Activated T-helper 1 cell treated with anti-CD3 and anti-CD28 coated beads, Interleukin-12 subunit alpha, Interleukin-12 subunit beta, Interleukin-2, Interleukin-4 antibody, amounts not matched to agents 30 ng/mL and 10 ng/mL and 1 ng/mL, durations not matched to agents 14 hours and 24 hours and 36 hours (primary cell): ENCODE measurements around the gene NCMAP. TPM values are rescaled to one million over a fixed set of nuclear protein-coding genes. Genes with fewer than 3 reads are reported as not detected.
A peak's percentile ranks its signal among the peaks of the same experiment; 100 is the strongest.
"Not testable (repeated sequence)": the region's sequence is repeated elsewhere in the genome, so short reads cannot be mapped to it uniquely, and the experiment has no call there.

Experiments used
- DNase-seq: peaks from one replicate; pipeline ENCODE4 v3.0.0; 2021; ENCODE audit warnings: low spot score
- H3K27ac Mint-ChIP-seq: one replicate; pipeline ENCODE4 v1.8.0; 2021; ENCODE audit warnings: mild to moderate bottlenecking, mixed read lengths
- H3K27me3 Mint-ChIP-seq: one replicate; pipeline ENCODE4 v1.8.0; 2022; ENCODE audit warnings: mild to moderate bottlenecking, moderate library complexity, mixed read lengths; ENCODE audit not compliant: insufficient read depth
- H3K36me3 Mint-ChIP-seq: one replicate; pipeline ENCODE4 v1.8.0; 2021; ENCODE audit warnings: low read depth, mixed read lengths
- H3K4me1 Mint-ChIP-seq: one replicate; pipeline ENCODE4 v1.8.0; 2021; ENCODE audit warnings: low read depth, mixed read lengths
- H3K4me3 Mint-ChIP-seq: one replicate; pipeline ENCODE4 v1.8.0; 2021; ENCODE audit warnings: mild to moderate bottlenecking, moderate library complexity, mixed read lengths
- H3K9me3 Mint-ChIP-seq: one replicate; pipeline ENCODE4 v1.8.0; 2021; ENCODE audit warnings: mixed read lengths
- intact Hi-C: fragments of 100-400 bp; cut with micrococcal nuclease; formaldehyde crosslinking; loops from one replicate; pipeline ENCODE4 v1.15.1; 2024
- total RNA-seq: library from RNA; stranded (reverse); gene quantifications from 2 replicates; pipeline ENCODE4 v1.2.3, GENCODE V29; 2022

Gene NCMAP
- total RNA-seq: not detected in 2 replicates

GRCh38 chr1:24555591-24556413, at the start of gene NCMAP:
Gene NCMAP, plus strand, starts transcription at chr1:24556087. Its CDS starts 39,344 bp downstream, at chr1:24595431.
- no peaks in the 10 kb centered on the region for H3K9me3 Mint-ChIP-seq
- H3K27me3 Mint-ChIP-seq: peaks cover 54% of the 10 kb centered on the region
- no peak within 1 kb of the TSS for H3K27ac Mint-ChIP-seq
- peak within 1 kb of the TSS; percentile 37 for H3K4me3 Mint-ChIP-seq
- no peak for DNase-seq
- no peaks in the 10 kb centered on the region for H3K36me3 Mint-ChIP-seq
- H3K4me1 Mint-ChIP-seq: peaks cover 13% of the 10 kb centered on the region
- intact Hi-C loops: no loop called here

DNA sequence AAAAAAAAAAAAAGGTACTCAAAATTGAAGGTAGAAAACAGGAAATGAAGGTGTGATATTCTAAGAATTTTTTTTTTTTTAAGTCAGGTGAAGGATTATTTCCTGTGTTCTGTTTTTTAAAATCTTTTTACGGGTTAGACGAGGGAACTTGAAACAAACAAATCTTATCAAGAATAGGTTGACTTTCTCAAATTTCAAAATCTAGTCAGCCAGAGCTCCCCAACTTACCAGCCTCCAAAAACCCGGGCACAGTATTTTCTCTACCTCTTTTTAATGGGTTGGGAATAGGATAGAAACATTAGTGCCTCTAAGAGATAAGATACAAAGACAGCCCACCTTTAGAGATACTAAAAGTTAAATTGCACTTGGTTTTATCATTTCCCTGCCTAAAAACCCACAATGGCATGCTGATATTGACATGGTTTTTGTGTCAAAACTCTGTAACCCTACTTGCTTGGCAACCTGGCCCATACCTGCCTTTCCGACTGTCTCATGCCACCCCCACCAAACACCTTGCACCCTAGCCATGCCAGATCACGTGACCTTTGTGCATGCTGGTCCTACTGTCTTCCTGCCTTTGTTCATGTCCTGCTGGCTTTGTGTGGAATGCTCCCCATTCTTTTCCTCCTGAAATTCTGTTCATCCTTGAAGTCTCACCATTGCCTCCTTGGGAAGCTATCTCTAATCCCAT, 49.1 kb upstream of the NCMAP start:
- intact Hi-C loops: loop anchor here (10.0 kb wide), 1 partner anchor 738 kb away; the partner anchor contains the start of gene RSRP1
- peak overlapping the region; percentile 87 for H3K27ac Mint-ChIP-seq
- H3K4me3 Mint-ChIP-seq: peak overlapping the region; percentile 66
- H3K4me1 Mint-ChIP-seq: peaks cover 72% of the 10 kb centered on the region
- no peak for DNase-seq
- H3K36me3 Mint-ChIP-seq: peaks cover 32% of the 10 kb centered on the region
- H3K9me3 Mint-ChIP-seq: no peaks in the 10 kb centered on the region
- no peaks in the 10 kb centered on the region for H3K27me3 Mint-ChIP-seq

GRCh38 chr1:24507405-24507804, 48.5 kb upstream of the NCMAP start:
- intact Hi-C loops: loop anchor here (10.0 kb wide), 1 partner anchor 737 kb away; the partner anchor contains the start of gene RSRP1
- no peak for DNase-seq
- H3K9me3 Mint-ChIP-seq: no peaks in the 10 kb centered on the region
- H3K4me3 Mint-ChIP-seq: peak overlapping the region; percentile 66
- no peaks in the 10 kb centered on the region for H3K27me3 Mint-ChIP-seq
- H3K4me1 Mint-ChIP-seq: peaks cover 70% of the 10 kb centered on the region
- peaks cover 33% of the 10 kb centered on the region for H3K36me3 Mint-ChIP-seq
- peak overlapping the region; percentile 87 for H3K27ac Mint-ChIP-seq

DNA sequence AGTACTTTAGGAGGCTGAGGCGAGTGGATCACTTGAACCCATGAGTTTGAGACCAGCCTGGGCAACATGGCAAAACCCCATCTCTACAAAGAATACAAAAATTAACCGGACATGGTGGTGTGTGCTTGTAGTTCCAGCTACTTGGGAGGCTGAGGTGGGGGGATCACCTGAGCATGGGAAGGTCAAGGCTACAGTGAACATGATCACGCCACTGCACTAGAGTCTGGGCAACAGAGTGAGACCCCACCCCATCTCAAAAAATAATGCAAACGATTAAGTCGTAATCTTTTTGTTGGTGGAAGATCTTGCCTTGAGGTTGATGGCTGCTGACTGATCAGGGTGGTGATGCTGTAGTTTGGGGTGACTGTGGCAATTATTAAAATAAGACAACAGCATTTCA, 47.0 kb upstream of the NCMAP start:
- no peak overlapping the region for H3K27ac Mint-ChIP-seq
- H3K36me3 Mint-ChIP-seq: peaks cover 33% of the 10 kb centered on the region
- no peak overlapping the region for H3K4me3 Mint-ChIP-seq

DNA sequence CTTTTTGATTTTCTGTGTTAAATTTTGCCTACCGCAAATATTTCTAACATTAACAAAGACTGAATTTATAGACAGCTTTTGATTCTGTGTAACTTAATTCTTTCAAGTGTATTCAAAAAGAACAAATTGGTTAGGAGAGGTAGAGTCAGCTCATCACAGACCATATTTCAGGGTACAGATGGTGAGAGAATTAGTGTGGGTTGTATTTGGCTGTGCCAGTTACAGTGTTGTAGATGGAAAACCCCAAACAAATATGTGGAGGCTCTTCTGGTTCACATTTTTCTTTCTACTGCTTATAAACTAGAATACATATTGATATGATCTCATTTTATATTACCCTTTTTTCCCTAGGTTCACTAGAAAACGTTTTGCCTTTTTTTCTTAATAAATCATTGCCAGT, 42.2 kb upstream of the NCMAP start:
- Mint-ChIP-seq H3K27ac (no peak overlapping the region), H3K4me1 (peaks cover 28% of the 10 kb centered on the region)

More for the DNA sequence above, 47.0 kb upstream of the NCMAP start:
- Mint-ChIP-seq H3K9me3 (no peaks in the 10 kb centered on the region), H3K4me1 (peaks cover 69% of the 10 kb centered on the region), H3K27me3 (no peaks in the 10 kb centered on the region)
- intact Hi-C loops: loop anchor here (10.0 kb wide), 1 partner anchor 736 kb away; the partner anchor contains the start of gene RSRP1
- no peak for DNase-seq

GRCh38 chr1:24514946-24515345, 40.9 kb upstream of the NCMAP start:
- peaks cover 26% of the 10 kb centered on the region for H3K36me3 Mint-ChIP-seq
- H3K27me3 Mint-ChIP-seq: no peaks in the 10 kb centered on the region
- H3K9me3 Mint-ChIP-seq: no peaks in the 10 kb centered on the region
- DNase-seq: no peak
- no peak overlapping the region for H3K27ac Mint-ChIP-seq
- intact Hi-C loops: no loop called here
- H3K4me1 Mint-ChIP-seq: peaks cover 20% of the 10 kb centered on the region
- H3K4me3 Mint-ChIP-seq: no peak overlapping the region

More for the DNA sequence above, 42.2 kb upstream of the NCMAP start:
- DNase-seq: no peak
- Mint-ChIP-seq H3K9me3 (no peaks in the 10 kb centered on the region), H3K27me3 (no peaks in the 10 kb centered on the region), H3K36me3 (peaks cover 27% of the 10 kb centered on the region), H3K4me3 (no peak overlapping the region)
- intact Hi-C loops: no loop called here

- H3K4me3 Mint-ChIP-seq, H3K9me3 Mint-ChIP-seq, intact Hi-C loops, H3K27ac Mint-ChIP-seq, H3K27me3 Mint-ChIP-seq, DNase-seq: not testable (repeated sequence)
- peaks cover 12% of the 10 kb centered on the region for H3K4me1 Mint-ChIP-seq
- peaks cover 26% of the 10 kb centered on the region for H3K36me3 Mint-ChIP-seq
These were observed 40.1 kb upstream of the NCMAP start for GRCh38 chr1:24515671-24516209.

DNA sequence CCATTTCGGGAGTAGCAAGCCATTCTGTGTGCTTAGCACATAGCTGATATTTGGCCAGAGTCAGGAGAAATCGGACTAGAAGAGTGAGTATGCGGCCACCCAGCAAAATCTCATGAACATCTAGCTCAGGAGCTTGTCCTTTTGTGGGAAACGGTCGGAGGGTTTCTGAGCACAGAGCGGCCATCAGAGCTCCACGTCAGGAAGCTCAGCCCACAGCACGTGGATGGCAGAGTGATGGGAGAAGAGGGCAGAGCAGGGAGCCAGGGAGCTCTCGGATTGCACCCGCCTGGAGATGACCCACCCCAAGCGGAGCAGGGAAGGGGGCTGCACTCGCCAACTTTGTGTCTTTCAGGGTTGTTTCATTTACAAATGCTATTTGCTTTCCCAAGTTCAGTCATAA, 39.4 kb upstream of the NCMAP start:
- Mint-ChIP-seq H3K36me3 (peaks cover 28% of the 10 kb centered on the region), H3K27ac (no peak overlapping the region), H3K4me3 (no peak overlapping the region), H3K27me3 (no peaks in the 10 kb centered on the region), H3K4me1 (peaks cover 8% of the 10 kb centered on the region), H3K9me3 (peaks cover 4% of the 10 kb centered on the region)
- intact Hi-C loops: no loop called here
- DNase-seq: no peak

GRCh38 chr1:24517898-24518297, 38.0 kb upstream of the NCMAP start:
- peaks cover 4% of the 10 kb centered on the region for H3K9me3 Mint-ChIP-seq
- H3K4me3 Mint-ChIP-seq: no peak overlapping the region
- intact Hi-C loops: no loop called here
- H3K36me3 Mint-ChIP-seq: peaks cover 28% of the 10 kb centered on the region
- DNase-seq: no peak
- H3K27ac Mint-ChIP-seq: no peak overlapping the region
- H3K27me3 Mint-ChIP-seq: no peaks in the 10 kb centered on the region
- peaks cover 3% of the 10 kb centered on the region for H3K4me1 Mint-ChIP-seq

DNA sequence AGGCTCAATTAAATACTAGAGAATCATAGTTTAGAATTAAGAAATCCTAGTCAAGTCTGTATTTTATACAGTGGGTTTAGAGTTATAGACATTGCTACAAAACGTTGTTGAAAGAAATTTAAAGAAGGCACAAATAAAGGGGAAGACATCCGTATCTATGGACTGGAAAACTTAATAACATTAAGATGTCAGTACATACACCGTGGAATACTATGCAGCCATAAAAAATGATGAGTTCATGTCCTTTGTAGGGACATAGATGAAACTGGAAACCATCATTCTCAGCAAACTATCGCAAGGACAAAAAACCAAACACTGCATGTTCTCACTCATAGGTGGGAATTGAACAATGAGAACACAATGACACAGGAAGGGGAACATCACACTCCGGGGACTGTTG, 35.6 kb upstream of the NCMAP start:
- H3K27me3 Mint-ChIP-seq, H3K4me3 Mint-ChIP-seq, H3K27ac Mint-ChIP-seq, H3K9me3 Mint-ChIP-seq, H3K4me1 Mint-ChIP-seq, DNase-seq, intact Hi-C loops: not testable (repeated sequence)
- H3K36me3 Mint-ChIP-seq: peaks cover 33% of the 10 kb centered on the region

DNA sequence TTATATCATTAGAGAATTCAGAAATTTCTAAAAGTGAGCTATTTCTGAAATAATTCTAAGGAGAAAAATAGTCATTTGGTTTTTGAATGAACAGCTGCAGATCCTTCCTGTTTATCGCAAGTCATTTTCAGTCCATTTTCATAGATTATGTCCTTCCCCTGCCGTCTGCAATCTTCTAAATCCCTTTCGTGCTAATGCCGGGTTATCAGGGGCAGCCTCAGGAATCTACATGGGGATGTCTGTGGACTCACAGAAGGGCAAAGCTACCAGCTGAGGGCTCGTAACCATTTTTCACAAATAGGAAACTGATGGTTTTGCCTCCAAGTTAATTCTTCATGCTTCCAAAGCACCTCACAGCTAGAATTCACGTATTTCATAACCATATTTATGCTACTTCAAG, 30.3 kb upstream of the NCMAP start:
- DNase-seq: no peak
- H3K4me1 Mint-ChIP-seq: peaks cover 18% of the 10 kb centered on the region
- peaks cover 20% of the 10 kb centered on the region for H3K36me3 Mint-ChIP-seq
- H3K4me3 Mint-ChIP-seq: no peak overlapping the region
- no peaks in the 10 kb centered on the region for H3K27me3 Mint-ChIP-seq
- intact Hi-C loops: loop anchor here (2.0 kb wide), 1 partner anchor 327 kb away; no protein-coding TSS in a partner anchor
- no peaks in the 10 kb centered on the region for H3K9me3 Mint-ChIP-seq
- H3K27ac Mint-ChIP-seq: no peak overlapping the region

DNA sequence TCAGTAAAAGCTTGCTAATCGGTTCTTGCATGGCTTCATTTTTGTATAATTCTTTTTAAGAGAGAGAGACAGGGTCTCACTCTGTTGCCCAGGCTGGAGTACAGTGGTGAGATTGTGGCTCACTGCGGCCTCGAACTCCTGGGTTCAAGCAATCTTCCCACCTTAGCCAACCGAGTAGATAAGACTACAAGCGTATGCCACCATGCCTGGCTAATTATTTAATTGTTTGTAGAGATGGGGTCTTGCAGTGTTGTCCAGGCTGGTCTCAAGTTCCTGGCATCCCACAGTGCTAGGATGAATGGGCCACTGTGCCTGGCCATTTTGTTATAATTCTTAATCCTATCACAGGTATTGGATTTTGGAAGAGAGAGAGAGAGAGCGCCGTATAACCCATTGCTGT, 29.8 kb upstream of the NCMAP start:
- no peak for DNase-seq
- Mint-ChIP-seq H3K27me3 (no peaks in the 10 kb centered on the region), H3K36me3 (peaks cover 19% of the 10 kb centered on the region), H3K4me3 (no peak overlapping the region), H3K4me1 (peaks cover 18% of the 10 kb centered on the region), H3K27ac (no peak overlapping the region), H3K9me3 (no peaks in the 10 kb centered on the region)
- intact Hi-C loops: loop anchor here (2.0 kb wide), 1 partner anchor 327 kb away; no protein-coding TSS in a partner anchor
